GM23338 (cell line): ENCODE measurements around the gene RCL1. TPM values are rescaled to one million over a fixed set of nuclear protein-coding genes. Genes with fewer than 3 reads are reported as not detected.
A peak's percentile ranks its signal among the peaks of the same experiment; 100 is the strongest.

Experiments used
- ATAC-seq: fragments of 200-7000 bp; cut with Tn5 transposase; 3 replicates; pipeline ENCODE4 v1.9.1; 2020
- DNase-seq: peaks from one replicate; pipeline ENCODE4 v3.0.0-alpha.2; 2015; ENCODE audit warnings: low spot score
- H2AFZ ChIP-seq: fragments of 200-600 bp; sonication (generic); 2 replicates; pipeline ENCODE4 v1.8.0; 2016; ENCODE audit warnings: antibody characterized with exemption, mild to moderate bottlenecking, moderate library complexity
- H3F3A ChIP-seq: fragments of 200-600 bp; sonication (generic); replicated peaks from 2 replicates; pipeline ENCODE4 v1.8.0; 2017; ENCODE audit warnings: antibody characterized with exemption, mixed run types, low read depth
- H3K27ac ChIP-seq: fragments of 200-600 bp; sonication (generic); 2 replicates; pipeline ENCODE4 v1.6.1; 2016; ENCODE audit warnings: low read depth
- H3K27me3 ChIP-seq: fragments of 200-600 bp; sonication (generic); 2 replicates; pipeline ENCODE4 v1.8.0; 2016; ENCODE audit warnings: mild to moderate bottlenecking, mixed run types, moderate library complexity; ENCODE audit not compliant: insufficient read depth
- H3K36me3 ChIP-seq: fragments of 200-600 bp; sonication (generic); 2 replicates; pipeline ENCODE4 v1.8.0; 2016; ENCODE audit warnings: mild to moderate bottlenecking; ENCODE audit not compliant: insufficient read depth
- H3K4me1 ChIP-seq: fragments of 200-600 bp; sonication (generic); 2 replicates; pipeline ENCODE4 v1.8.0; 2016; ENCODE audit warnings: mild to moderate bottlenecking, moderate library complexity; ENCODE audit not compliant: insufficient read depth
- H3K4me2 ChIP-seq: fragments of 200-600 bp; sonication (generic); 2 replicates; pipeline ENCODE4 v1.7.1; 2017; ENCODE audit warnings: mixed run types
- H3K4me3 ChIP-seq: fragments of 200-600 bp; sonication (generic); 2 replicates; pipeline ENCODE4 v1.6.1; 2016; ENCODE audit warnings: mixed run types
- H3K79me2 ChIP-seq: fragments of 200-600 bp; sonication (generic); replicated peaks from 2 replicates; pipeline ENCODE4 v1.8.0; 2017; ENCODE audit warnings: mild to moderate bottlenecking; ENCODE audit not compliant: insufficient read depth
- H3K9me2 ChIP-seq: fragments of 200-600 bp; sonication (generic); 2 replicates; pipeline ENCODE4 v1.8.0; 2017; ENCODE audit not compliant: insufficient read depth
- H4K20me1 ChIP-seq: fragments of 200-600 bp; sonication (generic); replicated peaks from 2 replicates; pipeline ENCODE4 v1.8.0; 2017; ENCODE audit warnings: mild to moderate bottlenecking; ENCODE audit not compliant: insufficient read depth
- H3K27ac Mint-ChIP-seq: 2 replicates; pipeline ENCODE4 v1.8.0; 2020; ENCODE audit warnings: inconsistent platforms, mild to moderate bottlenecking, moderate library complexity, mixed read lengths
- H3K27me3 Mint-ChIP-seq: 3 replicates; pipeline ENCODE4 v1.8.0; 2022; ENCODE audit warnings: low read depth, mild to moderate bottlenecking, moderate library complexity, mixed read lengths, inconsistent platforms; ENCODE audit not compliant: insufficient read depth, poor library complexity
- H3K36me3 Mint-ChIP-seq: 3 replicates; pipeline ENCODE4 v1.8.0; 2021; ENCODE audit warnings: low read depth, mild to moderate bottlenecking, inconsistent platforms, moderate library complexity, mixed read lengths
- H3K4me1 Mint-ChIP-seq: 3 replicates; pipeline ENCODE4 v1.8.0; 2020; ENCODE audit warnings: mild to moderate bottlenecking, inconsistent platforms, mixed read lengths
- H3K4me3 Mint-ChIP-seq: 3 replicates; pipeline ENCODE4 v1.8.0; 2021; ENCODE audit warnings: moderate library complexity, mild to moderate bottlenecking, inconsistent platforms, mixed read lengths
- H3K9me3 Mint-ChIP-seq: 3 replicates; pipeline ENCODE4 v1.8.0; 2020; ENCODE audit warnings: moderate library complexity, mild to moderate bottlenecking, inconsistent platforms, mixed read lengths
- CREB1 ChIP-seq: fragments of 250-450 bp; sonication (Bioruptor Pico); IDR thresholded peaks from 2 replicates; pipeline ENCODE4 v1.5.0; 2020; ENCODE audit warnings: low read depth, mild to moderate bottlenecking, moderate library complexity
- EZH2 ChIP-seq: fragments of 200-600 bp; sonication (generic); IDR thresholded peaks from one replicate; pipeline ENCODE4 v1.8.0; 2017; ENCODE audit warnings: antibody characterized with exemption, mild to moderate bottlenecking, low read depth; ENCODE audit not compliant: unreplicated experiment
- EZH2phosphoT487 ChIP-seq: fragments of 200-600 bp; sonication (generic); IDR thresholded peaks from one replicate; pipeline ENCODE4 v1.8.1; 2018; ENCODE audit warnings: antibody characterized with exemption; ENCODE audit not compliant: unreplicated experiment
- JUNB ChIP-seq: IDR thresholded peaks from one replicate; pipeline ENCODE4 v1.6.1; 2016; ENCODE audit warnings: antibody characterized with exemption; ENCODE audit not compliant: unreplicated experiment
- NANOG ChIP-seq: IDR thresholded peaks from 2 replicates; pipeline ENCODE4 v1.6.1; 2016; ENCODE audit warnings: antibody characterized with exemption, borderline replicate concordance
- POLR2AphosphoS5 ChIP-seq: IDR thresholded peaks from 2 replicates; pipeline ENCODE4 v1.6.1; 2016; ENCODE audit warnings: antibody characterized with exemption, low read depth
- STAT1 ChIP-seq: IDR thresholded peaks from one replicate; pipeline ENCODE4 v1.6.1; 2016; ENCODE audit warnings: antibody characterized with exemption; ENCODE audit not compliant: unreplicated experiment
- ZNF114 ChIP-seq: fragments of 250-450 bp; sonication (Bioruptor Pico); IDR thresholded peaks from 2 replicates; pipeline ENCODE4 v1.5.0; 2020; ENCODE audit warnings: mild to moderate bottlenecking, moderate library complexity
- ZNF331 ChIP-seq: fragments of 250-450 bp; sonication (Bioruptor Pico); IDR thresholded peaks from 2 replicates; pipeline ENCODE4 v1.5.0; 2020; ENCODE audit warnings: low read depth, mild to moderate bottlenecking, moderate library complexity
- polyA plus RNA-seq: library from polyadenylated mRNA; unstranded; fragments of >200 nt; fragmentation: Nextera tagmentation; extraction: Ambion mirVana; gene quantifications from 2 replicates; pipeline ENCODE4 v1.2.1, GENCODE V29; 2016
- total RNA-seq: library from RNA; depleted of rRNA; stranded (reverse); fragments of >200 nt; shearing (Covaris generic); gene quantifications from 2 replicates; pipeline ENCODE4 v1.2.3, GENCODE V29; 2014
- TF ChIP-seq, protein P1 (sequence below): IDR thresholded peaks from 2 replicates; pipeline ENCODE4 v1.6.1; 2016; ENCODE audit warnings: antibody characterized with exemption
- TF ChIP-seq, protein P2 (sequence below), 2 experiments: fragments of 200-600 bp in 1 of 2; sonication (generic) in 1 of 2; conservative IDR thresholded peaks; 2 replicates each; pipeline versions ENCODE4 v1.5.1 to v1.6.1; 2016 to 2017; ENCODE audit warnings: antibody characterized with exemption in 2 of 2, low read depth in 2 of 2, mild to moderate bottlenecking in 2 of 2, moderate library complexity in 1 of 2
- TF ChIP-seq, protein P3 (sequence below): fragments of 250-450 bp; sonication (Bioruptor Pico); IDR thresholded peaks from 2 replicates; pipeline ENCODE4 v1.5.0; 2020; ENCODE audit warnings: mild to moderate bottlenecking, moderate library complexity

Gene RCL1
- total and polyA plus RNA-seq, 2 experiments from 2014 or later = 19.3 to 41.2 TPM

DNA sequence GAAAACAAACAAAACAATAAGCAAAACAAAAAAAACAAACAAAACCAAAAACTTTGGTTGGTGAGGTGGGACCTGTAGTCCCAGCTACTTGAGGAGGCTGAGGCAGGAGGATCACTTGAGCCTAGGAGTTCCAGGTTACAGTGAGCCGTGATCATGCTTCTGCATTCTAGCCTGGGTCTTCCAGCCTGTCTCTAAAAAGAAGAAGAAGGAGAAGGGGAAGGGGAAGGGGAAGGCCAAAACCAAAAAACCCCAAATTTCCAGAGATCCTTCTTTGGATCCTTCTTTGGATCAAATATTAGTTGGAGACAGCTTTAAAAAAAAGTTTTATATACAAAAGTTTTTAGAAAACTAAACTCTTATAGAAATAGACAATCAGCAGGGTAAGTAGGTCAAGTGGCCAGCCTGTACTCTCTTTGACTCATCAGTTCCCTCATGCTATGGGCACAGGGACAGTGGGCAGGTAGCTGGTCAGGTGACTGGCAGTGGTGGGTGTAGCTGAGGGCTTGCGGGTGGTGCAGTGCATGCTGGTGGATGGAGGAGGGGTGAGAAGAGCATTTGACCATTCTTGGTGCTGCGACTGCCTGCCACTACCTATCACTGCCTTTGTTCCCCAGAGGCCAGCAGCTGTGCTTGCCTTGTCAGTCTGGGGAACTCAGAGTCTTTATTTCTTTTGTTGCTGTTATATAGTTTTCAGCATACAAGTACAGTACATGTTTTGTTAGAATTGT, 12.6 kb downstream of the RCL1 start:
- ATAC-seq (peak; percentile 78), DNase-seq (no peak)
- no peak overlapping the region; the same call in 1 of the 2 replicates for H3K27ac Mint-ChIP-seq
- H3K36me3 Mint-ChIP-seq = peaks cover 17% of the 10 kb centered on the region
- Histone ChIP-seq H3K27me3 (no peaks in the 10 kb centered on the region), H4K20me1 (peaks cover 45% of the 10 kb centered on the region), H3K9me2 (no peaks in the 10 kb centered on the region), H3K79me2 (peaks cover 100% of the 10 kb centered on the region), H3K4me1 (peaks cover 10% of the 10 kb centered on the region; the same call in 1 of the 2 replicates), H3K4me3 (no peak overlapping the region), H3K4me2 (no peak overlapping the region), H3K36me3 (no peaks in the 10 kb centered on the region), H3K27ac (no peak overlapping the region), H2AFZ (no peak overlapping the region), H3F3A (no peaks in the 10 kb centered on the region)
- peaks cover 9% of the 10 kb centered on the region; the same call in 2 of the 3 replicates for H3K9me3 Mint-ChIP-seq
- TF ChIP-seq NANOG = no peak
- no peak for TF ChIP-seq ZNF114
- TF ChIP-seq, protein P1, sequence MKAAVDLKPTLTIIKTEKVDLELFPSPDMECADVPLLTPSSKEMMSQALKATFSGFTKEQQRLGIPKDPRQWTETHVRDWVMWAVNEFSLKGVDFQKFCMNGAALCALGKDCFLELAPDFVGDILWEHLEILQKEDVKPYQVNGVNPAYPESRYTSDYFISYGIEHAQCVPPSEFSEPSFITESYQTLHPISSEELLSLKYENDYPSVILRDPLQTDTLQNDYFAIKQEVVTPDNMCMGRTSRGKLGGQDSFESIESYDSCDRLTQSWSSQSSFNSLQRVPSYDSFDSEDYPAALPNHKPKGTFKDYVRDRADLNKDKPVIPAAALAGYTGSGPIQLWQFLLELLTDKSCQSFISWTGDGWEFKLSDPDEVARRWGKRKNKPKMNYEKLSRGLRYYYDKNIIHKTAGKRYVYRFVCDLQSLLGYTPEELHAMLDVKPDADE = no peak
- TF ChIP-seq POLR2AphosphoS5 = no peak
- no peak for TF ChIP-seq EZH2
- TF ChIP-seq, protein P2, sequence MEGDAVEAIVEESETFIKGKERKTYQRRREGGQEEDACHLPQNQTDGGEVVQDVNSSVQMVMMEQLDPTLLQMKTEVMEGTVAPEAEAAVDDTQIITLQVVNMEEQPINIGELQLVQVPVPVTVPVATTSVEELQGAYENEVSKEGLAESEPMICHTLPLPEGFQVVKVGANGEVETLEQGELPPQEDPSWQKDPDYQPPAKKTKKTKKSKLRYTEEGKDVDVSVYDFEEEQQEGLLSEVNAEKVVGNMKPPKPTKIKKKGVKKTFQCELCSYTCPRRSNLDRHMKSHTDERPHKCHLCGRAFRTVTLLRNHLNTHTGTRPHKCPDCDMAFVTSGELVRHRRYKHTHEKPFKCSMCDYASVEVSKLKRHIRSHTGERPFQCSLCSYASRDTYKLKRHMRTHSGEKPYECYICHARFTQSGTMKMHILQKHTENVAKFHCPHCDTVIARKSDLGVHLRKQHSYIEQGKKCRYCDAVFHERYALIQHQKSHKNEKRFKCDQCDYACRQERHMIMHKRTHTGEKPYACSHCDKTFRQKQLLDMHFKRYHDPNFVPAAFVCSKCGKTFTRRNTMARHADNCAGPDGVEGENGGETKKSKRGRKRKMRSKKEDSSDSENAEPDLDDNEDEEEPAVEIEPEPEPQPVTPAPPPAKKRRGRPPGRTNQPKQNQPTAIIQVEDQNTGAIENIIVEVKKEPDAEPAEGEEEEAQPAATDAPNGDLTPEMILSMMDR (conservative IDR thresholded peaks at IDR 0.05; ENCODE audit: low read depth in 2 of 2) = no peak
- TF ChIP-seq STAT1 = no peak
- no peak for TF ChIP-seq ZNF331 (CRISPR knock-in tag)
- TF ChIP-seq JUNB = no peak
- TF ChIP-seq CREB1 (CRISPR knock-in tag) = no peak
- TF ChIP-seq, protein P3, sequence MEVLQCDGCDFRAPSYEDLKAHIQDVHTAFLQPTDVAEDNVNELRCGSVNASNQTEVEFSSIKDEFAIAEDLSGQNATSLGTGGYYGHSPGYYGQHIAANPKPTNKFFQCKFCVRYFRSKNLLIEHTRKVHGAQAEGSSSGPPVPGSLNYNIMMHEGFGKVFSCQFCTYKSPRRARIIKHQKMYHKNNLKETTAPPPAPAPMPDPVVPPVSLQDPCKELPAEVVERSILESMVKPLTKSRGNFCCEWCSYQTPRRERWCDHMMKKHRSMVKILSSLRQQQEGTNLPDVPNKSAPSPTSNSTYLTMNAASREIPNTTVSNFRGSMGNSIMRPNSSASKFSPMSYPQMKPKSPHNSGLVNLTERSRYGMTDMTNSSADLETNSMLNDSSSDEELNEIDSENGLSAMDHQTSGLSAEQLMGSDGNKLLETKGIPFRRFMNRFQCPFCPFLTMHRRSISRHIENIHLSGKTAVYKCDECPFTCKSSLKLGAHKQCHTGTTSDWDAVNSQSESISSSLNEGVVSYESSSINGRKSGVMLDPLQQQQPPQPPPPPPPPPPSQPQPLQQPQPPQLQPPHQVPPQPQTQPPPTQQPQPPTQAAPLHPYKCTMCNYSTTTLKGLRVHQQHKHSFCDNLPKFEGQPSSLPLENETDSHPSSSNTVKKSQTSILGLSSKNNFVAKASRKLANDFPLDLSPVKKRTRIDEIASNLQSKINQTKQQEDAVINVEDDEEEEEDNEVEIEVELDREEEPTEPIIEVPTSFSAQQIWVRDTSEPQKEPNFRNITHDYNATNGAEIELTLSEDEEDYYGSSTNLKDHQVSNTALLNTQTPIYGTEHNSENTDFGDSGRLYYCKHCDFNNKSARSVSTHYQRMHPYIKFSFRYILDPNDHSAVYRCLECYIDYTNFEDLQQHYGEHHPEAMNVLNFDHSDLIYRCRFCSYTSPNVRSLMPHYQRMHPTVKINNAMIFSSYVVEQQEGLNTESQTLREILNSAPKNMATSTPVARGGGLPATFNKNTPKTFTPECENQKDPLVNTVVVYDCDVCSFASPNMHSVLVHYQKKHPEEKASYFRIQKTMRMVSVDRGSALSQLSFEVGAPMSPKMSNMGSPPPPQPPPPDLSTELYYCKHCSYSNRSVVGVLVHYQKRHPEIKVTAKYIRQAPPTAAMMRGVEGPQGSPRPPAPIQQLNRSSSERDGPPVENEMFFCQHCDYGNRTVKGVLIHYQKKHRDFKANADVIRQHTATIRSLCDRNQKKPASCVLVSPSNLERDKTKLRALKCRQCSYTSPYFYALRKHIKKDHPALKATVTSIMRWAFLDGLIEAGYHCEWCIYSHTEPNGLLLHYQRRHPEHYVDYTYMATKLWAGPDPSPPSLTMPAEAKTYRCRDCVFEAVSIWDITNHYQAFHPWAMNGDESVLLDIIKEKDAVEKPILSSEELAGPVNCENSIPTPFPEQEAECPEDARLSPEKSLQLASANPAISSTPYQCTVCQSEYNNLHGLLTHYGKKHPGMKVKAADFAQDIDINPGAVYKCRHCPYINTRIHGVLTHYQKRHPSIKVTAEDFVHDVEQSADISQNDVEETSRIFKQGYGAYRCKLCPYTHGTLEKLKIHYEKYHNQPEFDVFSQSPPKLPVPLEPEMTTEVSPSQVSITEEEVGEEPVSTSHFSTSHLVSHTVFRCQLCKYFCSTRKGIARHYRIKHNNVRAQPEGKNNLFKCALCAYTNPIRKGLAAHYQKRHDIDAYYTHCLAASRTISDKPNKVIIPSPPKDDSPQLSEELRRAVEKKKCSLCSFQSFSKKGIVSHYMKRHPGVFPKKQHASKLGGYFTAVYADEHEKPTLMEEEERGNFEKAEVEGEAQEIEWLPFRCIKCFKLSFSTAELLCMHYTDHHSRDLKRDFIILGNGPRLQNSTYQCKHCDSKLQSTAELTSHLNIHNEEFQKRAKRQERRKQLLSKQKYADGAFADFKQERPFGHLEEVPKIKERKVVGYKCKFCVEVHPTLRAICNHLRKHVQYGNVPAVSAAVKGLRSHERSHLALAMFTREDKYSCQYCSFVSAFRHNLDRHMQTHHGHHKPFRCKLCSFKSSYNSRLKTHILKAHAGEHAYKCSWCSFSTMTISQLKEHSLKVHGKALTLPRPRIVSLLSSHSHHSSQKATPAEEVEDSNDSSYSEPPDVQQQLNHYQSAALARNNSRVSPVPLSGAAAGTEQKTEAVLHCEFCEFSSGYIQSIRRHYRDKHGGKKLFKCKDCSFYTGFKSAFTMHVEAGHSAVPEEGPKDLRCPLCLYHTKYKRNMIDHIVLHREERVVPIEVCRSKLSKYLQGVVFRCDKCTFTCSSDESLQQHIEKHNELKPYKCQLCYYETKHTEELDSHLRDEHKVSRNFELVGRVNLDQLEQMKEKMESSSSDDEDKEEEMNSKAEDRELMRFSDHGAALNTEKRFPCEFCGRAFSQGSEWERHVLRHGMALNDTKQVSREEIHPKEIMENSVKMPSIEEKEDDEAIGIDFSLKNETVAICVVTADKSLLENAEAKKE = no peak
- TF ChIP-seq EZH2phosphoT487 = no peak
- H3K4me3 Mint-ChIP-seq = no peak overlapping the region
- H3K27me3 Mint-ChIP-seq = no peaks in the 10 kb centered on the region
- peaks cover 17% of the 10 kb centered on the region for H3K4me1 Mint-ChIP-seq
